ENCODE measurements around the gene ACP7. TPM values are rescaled to one million over a fixed set of nuclear protein-coding genes. Genes with fewer than 3 reads are reported as not detected.
A peak's percentile ranks its signal among the peaks of the same experiment; 100 is the strongest.
"Not testable (repeated sequence)": the region's sequence is repeated elsewhere in the genome, so short reads cannot be mapped to it uniquely, and the experiment has no call there.

The ACP7 gene
- total RNA-seq, 1 donor from 2014 or later: not detected

- no peaks in the 10 kb centered on the region for H3K36me3 ChIP-seq
- H3K27ac ChIP-seq (replicated peaks): no peak overlapping the region
- intact Hi-C loops (cut with micrococcal nuclease): no loop called here
- H3K4me3 ChIP-seq: no peak overlapping the region
- H3K27me3 ChIP-seq (ENCODE audit: low read depth): no peaks in the 10 kb centered on the region
- H3K9me3 ChIP-seq (replicated peaks): no peaks in the 10 kb centered on the region
- no peak for TF ChIP-seq CTCF (IDR thresholded peaks at IDR 0.05; ENCODE audit: borderline replicate concordance)
- DNase-seq: no peak
- peaks cover 54% of the 10 kb centered on the region for H3K4me1 ChIP-seq
Measured at GRCh38 chr19:39141929-39142328, 57.8 kb downstream of the ACP7 start.

- TF ChIP-seq CTCF (IDR thresholded peaks at IDR 0.05; ENCODE audit: borderline replicate concordance): no peak
- intact Hi-C loops (cut with micrococcal nuclease): no loop called here
- Histone ChIP-seq H3K27ac (replicated peaks) (no peak overlapping the region), H3K4me1 (peaks cover 53% of the 10 kb centered on the region), H3K27me3 (ENCODE audit: low read depth) (no peaks in the 10 kb centered on the region), H3K9me3 (replicated peaks) (no peaks in the 10 kb centered on the region), H3K36me3 (no peaks in the 10 kb centered on the region), H3K4me3 (no peak overlapping the region)
- no peak for DNase-seq
Measured at GRCh38 chr19:39142630-39143029, 58.5 kb downstream of the ACP7 start.

- Histone ChIP-seq H3K4me1 (peaks cover 46% of the 10 kb centered on the region), H3K27ac (replicated peaks) (peak overlapping the region; percentile 75)
- H3K27me3 ChIP-seq (ENCODE audit: low read depth); H3K4me3 ChIP-seq; H3K36me3 ChIP-seq; H3K9me3 ChIP-seq (replicated peaks); intact Hi-C loops (cut with micrococcal nuclease); DNase-seq: not testable (repeated sequence)
Measured at GRCh38 chr19:39143757-39144289, 59.7 kb downstream of the ACP7 start.

DNA sequence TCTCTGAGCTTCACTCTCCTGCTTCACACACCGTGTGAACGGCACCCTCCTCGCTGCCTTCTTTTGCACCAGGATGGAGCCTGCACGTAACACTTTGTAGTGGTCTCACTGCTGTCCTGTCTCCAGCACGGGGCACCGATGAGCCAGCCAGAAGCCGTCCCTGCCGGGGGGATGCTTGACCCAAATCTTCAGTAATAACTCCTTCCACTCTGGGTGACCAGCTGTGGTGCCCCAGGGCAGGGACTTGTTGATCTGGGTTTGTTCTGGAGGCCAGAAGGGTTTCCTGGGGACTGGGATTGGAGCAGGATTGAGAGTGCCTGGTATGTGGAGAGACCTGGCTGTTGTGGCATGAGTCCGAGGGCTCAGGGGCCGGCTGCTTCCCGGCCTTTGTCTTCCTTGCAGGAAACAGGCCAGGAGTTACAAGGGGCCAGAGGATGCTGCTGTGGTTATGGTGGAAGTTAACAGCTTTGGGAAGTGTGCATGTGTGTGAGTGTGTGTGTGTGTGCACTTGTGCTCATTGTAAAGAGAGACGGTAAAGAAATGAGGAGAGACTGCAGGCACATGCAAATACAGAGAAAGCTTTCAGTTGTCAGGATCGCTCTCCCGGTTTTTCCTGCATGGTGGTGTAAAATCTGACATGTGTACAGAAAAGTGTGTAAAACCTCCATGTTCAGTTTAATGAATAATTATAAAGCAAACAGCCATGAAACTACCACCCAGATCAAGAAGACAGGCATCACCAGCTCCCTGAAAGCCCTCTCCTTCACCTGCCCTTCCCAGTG is 60.3 kb downstream of the ACP7 start:
- H3K4me3 ChIP-seq: peak overlapping the region; percentile 27

GRCh38 chr19:39145180-39145953 is 61.2 kb downstream of the ACP7 start:
- no peaks in the 10 kb centered on the region for H3K9me3 ChIP-seq (replicated peaks)
- no peaks in the 10 kb centered on the region for H3K27me3 ChIP-seq (ENCODE audit: low read depth)
- peak; percentile 24 for TF ChIP-seq CTCF (IDR thresholded peaks at IDR 0.05; ENCODE audit: borderline replicate concordance)
- H3K36me3 ChIP-seq: no peaks in the 10 kb centered on the region
- H3K27ac ChIP-seq (replicated peaks): peak overlapping the region; percentile 75
- intact Hi-C loops (cut with micrococcal nuclease): no loop called here
- H3K4me3 ChIP-seq: peak overlapping the region; percentile 27
- H3K4me1 ChIP-seq: peaks cover 31% of the 10 kb centered on the region
- DNase-seq: no peak

More for the DNA sequence above, 60.3 kb downstream of the ACP7 start:
- intact Hi-C loops (cut with micrococcal nuclease): no loop called here
- peaks cover 40% of the 10 kb centered on the region for H3K4me1 ChIP-seq
- H3K27ac ChIP-seq (replicated peaks): peak overlapping the region; percentile 75
- no peak for TF ChIP-seq CTCF (IDR thresholded peaks at IDR 0.05; ENCODE audit: borderline replicate concordance)
- no peaks in the 10 kb centered on the region for H3K36me3 ChIP-seq
- H3K9me3 ChIP-seq (replicated peaks): no peaks in the 10 kb centered on the region
- H3K27me3 ChIP-seq (ENCODE audit: low read depth): no peaks in the 10 kb centered on the region
- DNase-seq: no peak
